PC-3 (cell line): ENCODE data around the gene WHAMM. TPM values are rescaled to one million over a fixed set of nuclear protein-coding genes. Genes with fewer than 3 reads are reported as not detected.

ENCODE experiments used
- ATAC-seq: fragments of 200-7000 bp; cut with Tn5 transposase; 2 replicates; pipeline ENCODE4 v1.9.1; 2020; ENCODE audit warnings: mild to moderate bottlenecking, moderate library complexity
- BruUV-seq: library from RNA; stranded (reverse); fragments of 400-500 nt; replicated peaks from 2 replicates; lab custom pipeline; 2021; lab: Mats Ljungman, UMichigan
- CTCF ChIA-PET: fragments of 300-600 bp; sonication (Branson Sonifier 250); formaldehyde crosslinking; loops from one replicate; lab custom pipeline; 2022; ENCODE audit warnings: antibody characterized with exemption; lab: Charles Lee
- POLR2A ChIA-PET: fragments of 300-600 bp; sonication (Branson Sonifier 250); formaldehyde crosslinking; loops from one replicate; lab custom pipeline; 2022; ENCODE audit warnings: antibody characterized with exemption; ENCODE audit not compliant: unreplicated experiment; lab: Charles Lee
- DNase-seq: peaks from one replicate; pipeline ENCODE4 v3.0.0-alpha.2; 2015
- H2AFZ ChIP-seq: fragments of 300-600 bp; sonication (generic); 2 replicates; pipeline ENCODE4 v1.6.0; 2016; ENCODE audit warnings: antibody characterized with exemption, low read length
- H3F3A ChIP-seq: fragments of 300-600 bp; sonication (generic); one replicate; pipeline ENCODE4 v1.6.0; 2017; ENCODE audit warnings: antibody characterized with exemption, low read length, control low read depth, mild to moderate bottlenecking; ENCODE audit not compliant: unreplicated experiment
- H3K27ac ChIP-seq: fragments of 300-600 bp; sonication (generic); 2 replicates; pipeline ENCODE4 v1.5.1; 2016; ENCODE audit warnings: mild to moderate bottlenecking, low read length
- H3K27me3 ChIP-seq: fragments of 300-600 bp; sonication (generic); 2 replicates; pipeline ENCODE4 v1.6.1; 2016; ENCODE audit warnings: low read length, mixed read lengths
- H3K36me3 ChIP-seq: fragments of 300-600 bp; sonication (generic); 2 replicates; pipeline ENCODE4 v1.6.1; 2016; ENCODE audit warnings: low read depth, mixed run types, low read length, mixed read lengths
- H3K4me1 ChIP-seq: fragments of 300-600 bp; sonication (generic); 2 replicates; pipeline ENCODE4 v1.5.1; 2016; ENCODE audit warnings: low read length; ENCODE audit not compliant: insufficient read depth
- H3K4me2 ChIP-seq: fragments of 300-600 bp; sonication (generic); 2 replicates; pipeline ENCODE4 v1.6.0; 2016; ENCODE audit warnings: low read length
- H3K4me3 ChIP-seq: fragments of 300-600 bp; sonication (generic); 2 replicates; pipeline ENCODE4 v1.5.1; 2016; ENCODE audit warnings: mild to moderate bottlenecking, low read length, mixed read lengths
- H3K79me2 ChIP-seq: fragments of 300-600 bp; sonication (generic); 2 replicates; pipeline ENCODE4 v1.6.1; 2017; ENCODE audit warnings: low read length, mixed read lengths
- H3K9ac ChIP-seq: fragments of 300-600 bp; sonication (generic); 2 replicates; pipeline ENCODE4 v1.6.0; 2016; ENCODE audit warnings: mild to moderate bottlenecking, low read length
- H3K9me2 ChIP-seq: fragments of 300-600 bp; sonication (generic); replicated peaks from 2 replicates; pipeline ENCODE4 v1.6.1; 2016; ENCODE audit warnings: mixed run types, low read length, mixed read lengths
- H3K9me3 ChIP-seq: fragments of 300-600 bp; sonication (generic); 2 replicates; pipeline ENCODE4 v1.6.1; 2016; ENCODE audit warnings: low read length, mixed read lengths
- H4K20me1 ChIP-seq: fragments of 300-600 bp; sonication (generic); 2 replicates; pipeline ENCODE4 v1.6.1; 2016; ENCODE audit warnings: low read length, mixed read lengths
- CTCF ChIP-seq: fragments of 300-600 bp; sonication (generic); conservative IDR thresholded peaks from 2 replicates; pipeline ENCODE4 v1.5.1; 2017; ENCODE audit warnings: antibody characterized with exemption, low read depth, mild to moderate bottlenecking, low read length
- EZH2 ChIP-seq: fragments of 300-600 bp; sonication (generic); IDR thresholded peaks from one replicate; pipeline ENCODE4 v1.6.1; 2017; ENCODE audit warnings: antibody characterized with exemption, mild to moderate bottlenecking, low read length; ENCODE audit not compliant: unreplicated experiment
- EZH2phosphoT487 ChIP-seq: fragments of 300-600 bp; sonication (generic); IDR thresholded peaks from 2 replicates; pipeline ENCODE4 v1.6.1; 2018; ENCODE audit warnings: mild to moderate bottlenecking, antibody characterized with exemption, low read length, borderline replicate concordance
- intact Hi-C: fragments of 100-400 bp; cut with micrococcal nuclease; formaldehyde crosslinking; loops from 2 replicates; pipeline ENCODE4 v1.9.0; 2023
- total RNA-seq: library from RNA; depleted of rRNA; stranded (reverse); fragments of >200 nt; gene quantifications from 2 replicates; pipeline ENCODE4 v1.2.3, GENCODE V29; 2014

Gene WHAMM
- total RNA-seq, 1 experiment from 2014 or later, result 4.6 TPM

DNA sequence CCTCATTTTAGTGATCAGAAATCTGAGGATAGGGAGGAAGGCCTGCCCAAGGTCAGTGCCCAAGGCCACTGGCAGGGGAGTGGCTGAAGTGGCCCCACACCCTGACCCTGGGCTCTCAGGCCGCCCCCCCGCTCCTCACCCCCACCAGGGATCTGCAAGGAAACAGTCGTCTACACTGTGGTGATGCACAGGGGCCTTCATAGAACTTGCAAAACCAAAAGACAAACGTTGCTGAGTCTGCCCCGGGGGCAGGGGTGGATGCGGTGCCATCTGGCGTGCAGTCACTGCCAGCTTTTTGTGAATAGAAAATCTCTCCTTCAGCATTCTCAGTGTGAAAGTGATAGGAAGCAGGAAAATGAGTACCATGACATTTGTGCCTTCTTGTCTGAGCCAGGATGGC, 41.3 kb downstream of the WHAMM start:
- no peak overlapping the region for H2AFZ ChIP-seq
- no peak overlapping the region for H3K4me3 ChIP-seq
- H3K27ac ChIP-seq, result no peak overlapping the region
- DNase-seq (no peak), ATAC-seq (no peak)
- H3K4me2 ChIP-seq, result no peak overlapping the region
- H3K27me3 ChIP-seq, result no peaks in the 10 kb centered on the region
- no TSS peak for BruUV-seq
- H3K36me3 ChIP-seq, result no peaks in the 10 kb centered on the region
- H3K9me3 ChIP-seq, result no peaks in the 10 kb centered on the region
- H3F3A ChIP-seq, result no peaks in the 10 kb centered on the region
- TF ChIP-seq CTCF (no peak), EZH2phosphoT487 (no peak), EZH2 (no peak)
- H3K4me1 ChIP-seq, result peaks cover 6% of the 10 kb centered on the region; the same call in 1 of the 2 replicates
- no peaks in the 10 kb centered on the region for H3K79me2 ChIP-seq
- intact Hi-C loops, result no loop called here
- H3K9ac ChIP-seq, result no peak overlapping the region
- POLR2A ChIA-PET, result no interaction called here
- H4K20me1 ChIP-seq, result no peaks in the 10 kb centered on the region
- CTCF ChIA-PET, result no interaction called here
- no peaks in the 10 kb centered on the region for H3K9me2 ChIP-seq

DNA sequence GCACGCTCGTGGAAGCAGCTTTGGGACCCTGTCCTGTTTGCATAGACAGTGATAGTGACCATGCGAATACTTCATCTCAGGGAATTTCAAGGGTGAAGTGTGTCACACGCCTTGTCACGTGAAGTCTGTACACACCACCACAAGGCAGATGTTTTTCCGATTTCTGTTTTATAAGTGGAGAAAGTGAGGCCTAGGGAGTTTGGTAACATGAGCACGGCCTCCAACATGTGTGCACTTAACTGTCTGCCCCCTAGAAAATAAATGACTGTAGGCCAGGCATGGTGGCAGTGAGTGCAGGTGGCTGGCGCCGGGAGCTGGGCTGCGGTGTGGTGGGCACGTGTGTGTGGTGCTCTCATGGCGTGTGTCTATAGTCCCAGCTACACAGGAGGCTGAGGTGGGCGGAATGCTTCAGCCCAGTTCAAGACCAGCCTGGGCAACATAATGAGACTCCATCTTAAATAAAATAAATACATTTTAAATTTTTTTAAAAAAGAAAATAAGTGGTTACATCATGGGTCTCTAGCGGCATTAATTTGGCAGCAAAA, 42.0 kb downstream of the WHAMM start:
- Histone ChIP-seq H3K79me2 (no peaks in the 10 kb centered on the region), H3K27ac (no peak overlapping the region), H3K36me3 (no peaks in the 10 kb centered on the region), H4K20me1 (no peaks in the 10 kb centered on the region), H3K9me2 (no peaks in the 10 kb centered on the region), H3K4me1 (peaks cover 6% of the 10 kb centered on the region; the same call in 1 of the 2 replicates), H3F3A (no peaks in the 10 kb centered on the region), H3K9ac (no peak overlapping the region), H3K4me3 (no peak overlapping the region), H3K9me3 (no peaks in the 10 kb centered on the region), H2AFZ (no peak overlapping the region), H3K4me2 (no peak overlapping the region), H3K27me3 (no peaks in the 10 kb centered on the region)
- POLR2A ChIA-PET, result interaction anchor here (0.6 kb wide), 1 partner anchor 143 kb away, joined by 3 read pairs; no protein-coding TSS in a partner anchor
- intact Hi-C loops, result no loop called here
- no peak for ATAC-seq
- BruUV-seq, result no TSS peak
- DNase-seq, result no peak
- TF ChIP-seq CTCF (no peak), EZH2 (no peak), EZH2phosphoT487 (no peak)
- CTCF ChIA-PET, result no interaction called here

- Histone ChIP-seq H3K9me2 (no peaks in the 10 kb centered on the region), H3K27me3 (no peaks in the 10 kb centered on the region), H3K36me3 (no peaks in the 10 kb centered on the region), H3K9ac (no peak overlapping the region), H3K4me2 (no peak overlapping the region), H3K79me2 (no peaks in the 10 kb centered on the region), H4K20me1 (no peaks in the 10 kb centered on the region), H3K4me3 (no peak overlapping the region), H3K27ac (no peak overlapping the region), H2AFZ (no peak overlapping the region), H3F3A (no peaks in the 10 kb centered on the region), H3K9me3 (no peaks in the 10 kb centered on the region), H3K4me1 (peaks cover 6% of the 10 kb centered on the region; the same call in 1 of the 2 replicates)
- ATAC-seq (peak; percentile 25; the same call in 1 of the 2 replicates), DNase-seq (no peak)
- CTCF ChIA-PET, result no interaction called here
- POLR2A ChIA-PET, result interaction anchor here (0.6 kb wide), 2 partner anchors 94 to 143 kb away, joined by 3 to 6 read pairs; no protein-coding TSS in a partner anchor
- TF ChIP-seq EZH2, result no peak
- no peak for TF ChIP-seq EZH2phosphoT487
- TF ChIP-seq CTCF, result no peak
- BruUV-seq, result no TSS peak
- intact Hi-C loops, result no loop called here
Observed at GRCh38 chr15:82851981-82852511, 42.6 kb downstream of the WHAMM start.
